OCI-LY1 (cell line): ENCODE data around the gene BOLA1.

Experiments used
- H2AFZ ChIP-seq: fragments of 200-600 bp; sonication (generic), shearing (Covaris generic); 2 replicates; pipeline ENCODE4 v1.6.0; 2014; ENCODE audit warnings: antibody characterized with exemption, mild to moderate bottlenecking, low read length
- H3F3A ChIP-seq: fragments of 200-600 bp; sonication (generic), shearing (Covaris generic); 2 replicates; pipeline ENCODE4 v1.6.0; 2014; ENCODE audit warnings: mild to moderate bottlenecking, antibody characterized with exemption, low read length, moderate library complexity; ENCODE audit not compliant: insufficient read depth
- H3K27ac ChIP-seq: fragments of 200-600 bp; sonication (generic); 2 replicates; pipeline ENCODE4 v1.5.1; 2014; ENCODE audit warnings: low read length, mixed run types, mild to moderate bottlenecking, low read depth; ENCODE audit not compliant: poor library complexity, severe bottlenecking
- H3K27me3 ChIP-seq: fragments of 200-600 bp; sonication (generic); 2 replicates; pipeline ENCODE4 v1.6.0; 2014; ENCODE audit warnings: antibody characterized with exemption, mild to moderate bottlenecking, low read length, moderate library complexity; ENCODE audit not compliant: insufficient read depth
- H3K36me3 ChIP-seq: fragments of 200-600 bp; sonication (generic); 2 replicates; pipeline ENCODE4 v1.6.1; 2014; ENCODE audit warnings: mild to moderate bottlenecking, antibody characterized with exemption, low read length, moderate library complexity, mixed read lengths; ENCODE audit not compliant: insufficient read depth
- H3K4me1 ChIP-seq: fragments of 200-600 bp; sonication (generic); 2 replicates; pipeline ENCODE4 v1.5.1; 2014; ENCODE audit warnings: mild to moderate bottlenecking, low read length, moderate library complexity; ENCODE audit not compliant: insufficient read depth, severe bottlenecking
- H3K4me2 ChIP-seq: fragments of 200-600 bp; sonication (generic), shearing (Covaris generic); 2 replicates; pipeline ENCODE4 v1.6.1; 2014; ENCODE audit warnings: low read length
- H3K4me3 ChIP-seq: fragments of 200-600 bp; sonication (generic); 2 replicates; pipeline ENCODE4 v1.5.1; 2014; ENCODE audit warnings: low read length, low read depth, mild to moderate bottlenecking, mixed read lengths; ENCODE audit not compliant: poor library complexity, severe bottlenecking
- H3K79me2 ChIP-seq: fragments of 200-600 bp; shearing (Covaris generic); 2 replicates; pipeline ENCODE4 v1.6.1; 2016; ENCODE audit warnings: mixed run types, low read length, mixed read lengths; ENCODE audit not compliant: insufficient read depth
- H3K9ac ChIP-seq: fragments of 200-600 bp; sonication (generic), shearing (Covaris generic); 2 replicates; pipeline ENCODE4 v1.6.1; 2014; ENCODE audit warnings: mild to moderate bottlenecking, low read length, mixed read lengths
- H3K9me2 ChIP-seq: fragments of 200-600 bp; sonication (generic), shearing (Covaris generic); 2 replicates; pipeline ENCODE4 v1.6.1; 2014; ENCODE audit warnings: low read depth, mild to moderate bottlenecking, low read length, mixed read lengths
- H3K9me3 ChIP-seq: fragments of 200-600 bp; shearing (Covaris generic); 2 replicates; pipeline ENCODE4 v1.6.1; 2014; ENCODE audit warnings: low read length, mixed read lengths
- H4K20me1 ChIP-seq: fragments of 200-600 bp; sonication (generic), shearing (Covaris generic); 2 replicates; pipeline ENCODE4 v1.6.0; 2016; ENCODE audit warnings: mild to moderate bottlenecking, low read length; ENCODE audit not compliant: insufficient read depth
- CTCF ChIP-seq: fragments of 200-600 bp; sonication (generic), shearing (Covaris generic); IDR thresholded peaks from 2 replicates; pipeline ENCODE4 v1.5.1; 2017; ENCODE audit warnings: mild to moderate bottlenecking, antibody characterized with exemption, low read length, moderate library complexity, mixed read lengths
- EZH2 ChIP-seq: fragments of 200-600 bp; sonication (generic), shearing (Covaris generic); IDR thresholded peaks from 2 replicates; pipeline ENCODE4 v1.8.0; 2017; ENCODE audit warnings: borderline replicate concordance, mixed run types, mild to moderate bottlenecking, antibody characterized with exemption, low read length, moderate library complexity, mixed read lengths

BOLA1 gene

GRCh38 chr1:149942885-149943284 is 43.5 kb downstream of the BOLA1 start:
- Histone ChIP-seq H3K36me3 (no peaks in the 10 kb centered on the region), H2AFZ (no peak overlapping the region), H3K9me2 (no peaks in the 10 kb centered on the region), H3K79me2 (no peaks in the 10 kb centered on the region), H3K4me3 (no peak overlapping the region), H3K27ac (no peak overlapping the region), H3K4me1 (no peaks in the 10 kb centered on the region), H3F3A (no peaks in the 10 kb centered on the region), H3K9me3 (no peaks in the 10 kb centered on the region), H3K27me3 (no peaks in the 10 kb centered on the region), H4K20me1 (no peaks in the 10 kb centered on the region), H3K4me2 (no peak overlapping the region), H3K9ac (no peak overlapping the region)
- TF ChIP-seq CTCF (no peak), EZH2 (no peak)

- Histone ChIP-seq H4K20me1 (no peaks in the 10 kb centered on the region), H3K36me3 (no peaks in the 10 kb centered on the region), H3K9me2 (no peaks in the 10 kb centered on the region), H3K79me2 (no peaks in the 10 kb centered on the region), H3K27me3 (no peaks in the 10 kb centered on the region), H3K4me1 (no peaks in the 10 kb centered on the region), H3K27ac (no peak overlapping the region), H3K9me3 (no peaks in the 10 kb centered on the region), H3K4me2 (no peak overlapping the region), H2AFZ (no peak overlapping the region), H3K4me3 (no peak overlapping the region), H3K9ac (no peak overlapping the region), H3F3A (no peaks in the 10 kb centered on the region)
- no peak for TF ChIP-seq CTCF
- TF ChIP-seq EZH2: no peak
Measured at GRCh38 chr1:149945206-149945605, 45.8 kb downstream of the BOLA1 start.

- Histone ChIP-seq H3K9me3 (no peaks in the 10 kb centered on the region), H3K27ac (no peak overlapping the region), H3K79me2 (no peaks in the 10 kb centered on the region), H3K36me3 (no peaks in the 10 kb centered on the region), H3F3A (no peaks in the 10 kb centered on the region), H3K4me2 (no peak overlapping the region), H3K9ac (no peak overlapping the region), H3K4me1 (no peaks in the 10 kb centered on the region), H2AFZ (no peak overlapping the region), H3K27me3 (no peaks in the 10 kb centered on the region), H3K4me3 (no peak overlapping the region), H4K20me1 (no peaks in the 10 kb centered on the region), H3K9me2 (no peaks in the 10 kb centered on the region)
- TF ChIP-seq CTCF (no peak), EZH2 (no peak)
Measured at GRCh38 chr1:149949911-149950310, 50.5 kb downstream of the BOLA1 start.
